Natural killer cell (primary cell): ENCODE results near the gene SGSM1. TPM values are rescaled to one million over a fixed set of nuclear protein-coding genes. Genes with fewer than 3 reads are reported as not detected.

Source experiments
- ATAC-seq, 3 donors: fragments of 150-1000 bp in 2 of 3; fragments of 200-7000 bp in 1 of 3; cut with Tn5 transposase; 1 replicate in 1 of 3; 2 replicates in 2 of 3; pipeline ENCODE4 v1.10.0; 2021; ENCODE audit warnings: mild to moderate bottlenecking in 2 of 3, moderate library complexity in 2 of 3
- DNase-seq, 2 donors: peaks; one replicate each; pipeline versions ENCODE4 v3.0.0 to v3.0.0-alpha.2; 2013 to 2021; ENCODE audit warnings: mixed read lengths in 1 of 2
- H3K27ac ChIP-seq: one replicate; pipeline ENCODE4 v1.5.1; 2013; ENCODE audit warnings: mild to moderate bottlenecking, low read length
- H3K27me3 ChIP-seq: one replicate; pipeline ENCODE4 v1.6.1; 2013; ENCODE audit warnings: low read length; ENCODE audit not compliant: control insufficient read depth, insufficient read depth
- H3K36me3 ChIP-seq: one replicate; pipeline ENCODE4 v1.6.1; 2013; ENCODE audit warnings: low read length; ENCODE audit not compliant: control insufficient read depth, insufficient read depth
- H3K4me1 ChIP-seq: one replicate; pipeline ENCODE4 v1.6.1; 2013; ENCODE audit warnings: low read length; ENCODE audit not compliant: control insufficient read depth, insufficient read depth
- H3K4me3 ChIP-seq: one replicate; pipeline ENCODE4 v1.5.1; 2013; ENCODE audit warnings: low read length
- H3K9me3 ChIP-seq: one replicate; pipeline ENCODE4 v1.6.1; 2013; ENCODE audit warnings: low read length; ENCODE audit not compliant: control insufficient read depth, insufficient read depth
- H3K27ac Mint-ChIP-seq, 2 donors: one replicate each; pipeline ENCODE4 v1.8.0; 2022; ENCODE audit warnings: mild to moderate bottlenecking in 2 of 2, mixed read lengths in 2 of 2, moderate library complexity in 1 of 2
- H3K27me3 Mint-ChIP-seq, 2 donors: one replicate each; pipeline ENCODE4 v1.8.0; 2022; ENCODE audit warnings: low read depth in 2 of 2, mixed read lengths in 2 of 2
- H3K36me3 Mint-ChIP-seq: one replicate; pipeline ENCODE4 v1.8.0; 2022; ENCODE audit warnings: mixed read lengths
- H3K4me1 Mint-ChIP-seq, 2 donors: one replicate each; pipeline ENCODE4 v1.8.0; 2022; ENCODE audit warnings: mixed read lengths in 2 of 2
- H3K4me3 Mint-ChIP-seq: one replicate; pipeline ENCODE4 v1.8.0; 2022; ENCODE audit warnings: mild to moderate bottlenecking, moderate library complexity, mixed read lengths
- H3K9me3 Mint-ChIP-seq, 2 donors: one replicate each; pipeline ENCODE4 v1.8.0; 2022; ENCODE audit warnings: mixed read lengths in 2 of 2
- CTCF ChIP-seq: fragments of 200-600 bp; IDR thresholded peaks from one replicate; pipeline ENCODE4 v1.8.0; 2022; ENCODE audit warnings: antibody characterized with exemption
- WGBS: methylation state at CpG from one replicate; pipeline ENCODE4 v1.1.7; 2013; ENCODE audit warnings: missing lambda C conversion rate; ENCODE audit not compliant: insufficient coverage; 5-methylcytosine and 5-hydroxymethylcytosine counted together
- intact Hi-C: fragments of 100-400 bp; cut with micrococcal nuclease; formaldehyde crosslinking; loops from one replicate; pipeline ENCODE4 v1.14.2; 2022
- total RNA-seq, 4 donors: library from RNA; stranded (reverse); fragments of 120-200 nt in 1 of 4; gene quantifications; one replicate each; pipeline versions ENCODE4 v1.2.3 to v1.2.4, GENCODE V29; 2013 to 2022

The SGSM1 gene
- total RNA-seq, 3 donors from 2014 or later (not counting 1 experiment from before 2014, with no cell fraction given), result 13.9 to 15.4 (median 13.9) TPM

- Histone ChIP-seq H3K36me3 (no peaks in the 10 kb centered on the region), H3K4me3 (no peak overlapping the region), H3K27ac (no peak overlapping the region), H3K4me1 (no peaks in the 10 kb centered on the region), H3K27me3 (no peaks in the 10 kb centered on the region), H3K9me3 (peaks cover 26% of the 10 kb centered on the region)
- intact Hi-C loops, result no loop called here
- Mint-ChIP-seq H3K27ac (no peak overlapping the region), H3K4me3 (no peak overlapping the region), H3K27me3 (no peaks in the 10 kb centered on the region), H3K36me3 (peaks cover 12% of the 10 kb centered on the region), H3K9me3 (peaks cover 3 to 4% of the 10 kb centered on the region in 2 donors), H3K4me1 (peaks cover 4 to 7% of the 10 kb centered on the region in 2 donors)
- TF ChIP-seq CTCF, result no peak
- WGBS, result 76% methylated on average over 4 of the region's 4 CpGs
- no peak for DNase-seq
- ATAC-seq, result no peak
These were observed 10.8 kb downstream of the SGSM1 start for GRCh38 chr22:24816806-24817205.

GRCh38 chr22:24819487-24819886 lies 13.5 kb downstream of the SGSM1 start:
- no peak for TF ChIP-seq CTCF
- H3K27ac Mint-ChIP-seq, result no peak overlapping the region
- H3K27me3 Mint-ChIP-seq, result no peaks in the 10 kb centered on the region
- no peaks in the 10 kb centered on the region for H3K4me1 ChIP-seq
- H3K4me1 Mint-ChIP-seq, result peaks cover 0 to 6% of the 10 kb centered on the region in 2 donors
- H3K27ac ChIP-seq, result no peak overlapping the region
- DNase-seq (no peak), ATAC-seq (no peak)
- intact Hi-C loops, result no loop called here
- peaks cover 22% of the 10 kb centered on the region for H3K9me3 ChIP-seq
- peaks cover 12% of the 10 kb centered on the region for H3K36me3 Mint-ChIP-seq
- H3K36me3 ChIP-seq, result no peaks in the 10 kb centered on the region
- WGBS, result 48% methylated on average over 1 of the region's 2 CpGs
- H3K9me3 Mint-ChIP-seq, result peaks cover 3 to 4% of the 10 kb centered on the region in 2 donors
- H3K27me3 ChIP-seq, result no peaks in the 10 kb centered on the region
- H3K4me3 Mint-ChIP-seq, result no peak overlapping the region
- H3K4me3 ChIP-seq, result no peak overlapping the region

GRCh38 chr22:24819911-24820461 lies 14.0 kb downstream of the SGSM1 start:
- no peak overlapping the region for H3K27ac Mint-ChIP-seq
- H3K4me3 ChIP-seq, result no peak overlapping the region
- no peak overlapping the region for H3K27ac ChIP-seq
- peaks cover 0 to 6% of the 10 kb centered on the region in 2 donors for H3K4me1 Mint-ChIP-seq
- H3K4me3 Mint-ChIP-seq, result no peak overlapping the region
- ATAC-seq, result no peak
- H3K36me3 Mint-ChIP-seq, result peaks cover 9% of the 10 kb centered on the region
- no peaks in the 10 kb centered on the region for H3K36me3 ChIP-seq
- no peak for TF ChIP-seq CTCF
- no peaks in the 10 kb centered on the region for H3K27me3 ChIP-seq
- no peak for DNase-seq
- H3K4me1 ChIP-seq, result no peaks in the 10 kb centered on the region
- WGBS, result 59% methylated on average over 9 of the region's 10 CpGs
- peaks cover 2 to 3% of the 10 kb centered on the region in 2 donors for H3K9me3 Mint-ChIP-seq
- no peaks in the 10 kb centered on the region for H3K27me3 Mint-ChIP-seq
- H3K9me3 ChIP-seq, result peaks cover 17% of the 10 kb centered on the region
- intact Hi-C loops, result no loop called here

GRCh38 chr22:24822471-24822870 lies 16.5 kb downstream of the SGSM1 start:
- intact Hi-C loops, result no loop called here
- Histone ChIP-seq H3K27ac (no peak overlapping the region), H3K9me3 (no peaks in the 10 kb centered on the region), H3K4me3 (no peak overlapping the region), H3K27me3 (no peaks in the 10 kb centered on the region), H3K36me3 (no peaks in the 10 kb centered on the region), H3K4me1 (no peaks in the 10 kb centered on the region)
- Mint-ChIP-seq H3K27ac (no peak overlapping the region), H3K9me3 (no peaks in the 10 kb centered on the region), H3K36me3 (no peaks in the 10 kb centered on the region), H3K4me3 (no peak overlapping the region), H3K4me1 (peaks cover 0 to 11% of the 10 kb centered on the region in 2 donors), H3K27me3 (no peaks in the 10 kb centered on the region)
- ATAC-seq (no peak), DNase-seq (no peak)
- no peak for TF ChIP-seq CTCF
- WGBS, result 81% methylated on average over 2 of the region's 2 CpGs
